GM12801 (cell line): ENCODE measurements around the gene RASL11A.

Experiments
- TF ChIP-seq, protein P1 (sequence below): IDR thresholded peaks from one replicate; pipeline ENCODE4 v1.5.1; 2011; ENCODE audit warnings: control low read depth; ENCODE audit not compliant: insufficient read length; ENCODE audit errors: extremely low read depth

The RASL11A gene

GRCh38 chr13:27304099-27304498, 33.5 kb downstream of the RASL11A start:
- TF ChIP-seq, protein P1, sequence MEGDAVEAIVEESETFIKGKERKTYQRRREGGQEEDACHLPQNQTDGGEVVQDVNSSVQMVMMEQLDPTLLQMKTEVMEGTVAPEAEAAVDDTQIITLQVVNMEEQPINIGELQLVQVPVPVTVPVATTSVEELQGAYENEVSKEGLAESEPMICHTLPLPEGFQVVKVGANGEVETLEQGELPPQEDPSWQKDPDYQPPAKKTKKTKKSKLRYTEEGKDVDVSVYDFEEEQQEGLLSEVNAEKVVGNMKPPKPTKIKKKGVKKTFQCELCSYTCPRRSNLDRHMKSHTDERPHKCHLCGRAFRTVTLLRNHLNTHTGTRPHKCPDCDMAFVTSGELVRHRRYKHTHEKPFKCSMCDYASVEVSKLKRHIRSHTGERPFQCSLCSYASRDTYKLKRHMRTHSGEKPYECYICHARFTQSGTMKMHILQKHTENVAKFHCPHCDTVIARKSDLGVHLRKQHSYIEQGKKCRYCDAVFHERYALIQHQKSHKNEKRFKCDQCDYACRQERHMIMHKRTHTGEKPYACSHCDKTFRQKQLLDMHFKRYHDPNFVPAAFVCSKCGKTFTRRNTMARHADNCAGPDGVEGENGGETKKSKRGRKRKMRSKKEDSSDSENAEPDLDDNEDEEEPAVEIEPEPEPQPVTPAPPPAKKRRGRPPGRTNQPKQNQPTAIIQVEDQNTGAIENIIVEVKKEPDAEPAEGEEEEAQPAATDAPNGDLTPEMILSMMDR = no peak

DNA sequence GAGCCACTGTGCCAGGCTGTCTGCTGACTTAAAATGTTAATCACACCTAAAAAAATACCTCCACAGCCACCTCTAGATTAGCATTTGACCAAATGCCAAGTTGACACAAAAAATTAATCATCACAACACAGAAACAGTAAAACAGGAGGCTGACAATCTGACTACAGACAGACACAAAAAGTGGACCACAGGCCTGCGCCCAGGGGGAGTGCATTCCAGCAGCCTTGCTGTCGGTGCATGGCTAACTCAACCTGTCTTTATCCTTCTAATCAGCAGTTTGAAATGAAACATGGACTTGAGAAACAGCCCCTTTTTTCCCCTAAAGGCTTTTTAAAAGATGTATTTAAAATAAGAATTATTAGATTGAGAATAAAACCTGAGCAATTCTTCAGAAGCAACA, 34.0 kb downstream of the RASL11A start:
- TF ChIP-seq, protein P1 = no peak

DNA sequence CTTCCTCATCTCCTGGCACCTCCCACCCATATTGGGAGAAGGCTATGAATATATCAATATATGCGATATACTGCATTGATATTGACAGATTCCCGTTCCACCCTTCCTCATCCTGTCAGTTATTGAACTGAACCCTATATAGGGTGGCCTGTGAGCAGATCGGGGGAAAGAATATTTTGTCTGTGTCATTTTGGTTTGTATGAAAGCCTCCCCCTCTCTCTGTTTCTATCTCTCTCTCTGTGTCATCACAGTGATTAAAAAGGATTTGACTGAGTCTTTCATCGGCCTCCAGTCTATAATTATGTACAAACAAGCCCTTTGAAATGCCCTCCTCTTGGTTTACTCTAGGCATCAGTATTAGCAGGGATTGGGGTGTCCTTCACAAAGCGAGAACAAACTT, 35.7 kb downstream of the RASL11A start:
- TF ChIP-seq, protein P1 = no peak

- TF ChIP-seq, protein P1 = no peak
Observed at GRCh38 chr13:27308941-27309340, 38.3 kb downstream of the RASL11A start.

- TF ChIP-seq, protein P1 = no peak
Observed at GRCh38 chr13:27309401-27309958, 38.9 kb downstream of the RASL11A start.

DNA sequence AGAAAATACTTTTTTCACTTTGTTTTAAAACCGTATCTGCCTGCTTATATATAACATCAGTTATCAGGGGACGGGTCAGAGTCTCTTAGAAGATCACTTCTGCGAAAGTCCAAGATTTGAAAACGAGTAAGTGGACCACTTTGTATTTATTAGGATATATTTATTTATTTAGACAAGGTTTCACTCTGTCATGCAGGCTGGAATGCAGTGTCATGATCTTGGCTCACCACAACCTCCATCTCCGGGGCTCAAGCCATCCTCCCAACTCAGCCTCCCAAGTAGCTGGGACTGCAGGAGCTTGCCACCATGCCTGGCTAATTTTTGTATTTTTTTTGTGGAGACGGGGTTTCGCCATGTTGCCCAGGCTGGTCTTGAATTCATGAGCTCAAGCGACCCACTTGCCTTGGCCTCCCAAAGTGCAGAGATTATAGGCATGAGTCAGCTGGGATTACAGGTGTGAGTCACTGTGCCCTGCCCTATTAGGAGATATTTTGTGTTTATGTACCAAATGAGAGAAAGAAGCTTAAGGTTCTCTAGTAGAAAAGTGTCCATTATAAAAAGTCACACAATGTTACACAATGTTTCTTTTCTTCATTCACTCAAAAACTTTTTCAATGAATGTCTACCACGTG, 39.5 kb downstream of the RASL11A start:
- TF ChIP-seq, protein P1 = no peak

GRCh38 chr13:27310946-27311345, 40.3 kb downstream of the RASL11A start:
- TF ChIP-seq, protein P1 = no peak
